HG03457 (cell line): Measurements from ENCODE around the gene ARHGAP9.

Experiments
- ATAC-seq: cut with Tn5 transposase; IDR thresholded peaks from one replicate; pipeline ENCODE4 v1.9.1; 2021; ENCODE audit warnings: moderate number of reproducible peaks; ENCODE audit not compliant: unreplicated experiment

Gene ARHGAP9

GRCh38 chr12:57479376-57480115, at the start of gene ARHGAP9:
Gene ARHGAP9 (minus strand): TSS chr12:57479866. CDS start chr12:57479406, 460 bp downstream.
- ATAC-seq, result no peak

GRCh38 chr12:57528831-57529555, 49.3 kb upstream of the ARHGAP9 start:
- no peak for ATAC-seq

- ATAC-seq, result no peak
Measured at GRCh38 chr12:57528176-57528575, 48.5 kb upstream of the ARHGAP9 start.

- no peak for ATAC-seq
Measured at GRCh38 chr12:57527184-57527583, 47.5 kb upstream of the ARHGAP9 start.

- ATAC-seq, result no peak
Measured at GRCh38 chr12:57526477-57527126, 46.9 kb upstream of the ARHGAP9 start.

GRCh38 chr12:57525615-57526383, 46.1 kb upstream of the ARHGAP9 start:
- no peak for ATAC-seq

GRCh38 chr12:57524814-57525614, 45.3 kb upstream of the ARHGAP9 start:
- no peak for ATAC-seq

GRCh38 chr12:57523706-57524614, 44.3 kb upstream of the ARHGAP9 start:
- no peak for ATAC-seq

GRCh38 chr12:57522887-57523705, 43.4 kb upstream of the ARHGAP9 start:
- no peak for ATAC-seq

- peak; percentile 25 for ATAC-seq
Measured at GRCh38 chr12:57522011-57522886, 42.6 kb upstream of the ARHGAP9 start, which contains the start of gene MBD6. Gene MBD6 (plus strand): TSS chr12:57522824. CDS start chr12:57524304, 1,480 bp downstream.

- no peak for ATAC-seq
Measured at GRCh38 chr12:57521525-57522010, 41.9 kb upstream of the ARHGAP9 start.

GRCh38 chr12:57520053-57520818, 40.6 kb upstream of the ARHGAP9 start, which contains the start of gene DDIT3:
Gene DDIT3 (minus strand): TSS chr12:57520514. CDS start chr12:57517406, 3,108 bp downstream.
- ATAC-seq, result peak; percentile 53

- ATAC-seq, result peak; percentile 3
Measured at GRCh38 chr12:57519796-57520052, 40.1 kb upstream of the ARHGAP9 start.

- no peak for ATAC-seq
Measured at GRCh38 chr12:57518920-57519795, 39.5 kb upstream of the ARHGAP9 start.

GRCh38 chr12:57518176-57518919, 38.7 kb upstream of the ARHGAP9 start:
- no peak for ATAC-seq
